Cardiac fibroblast (primary cell): Measurements from ENCODE around the gene GRK1.
"Not testable (repeated sequence)": the region's sequence is repeated elsewhere in the genome, so short reads cannot be mapped to it uniquely, and the experiment has no call there.

Experiments used
- DNase-seq, 2 donors: peaks; one replicate each; pipeline versions ENCODE4 v3.0.0 to v3.0.0-alpha.2; 2010; ENCODE audit warnings: low read depth in 2 of 2
- H3K4me3 ChIP-seq, 2 donors: replicated peaks in 1 of 2; 1 replicate in 1 of 2; 2 replicates in 1 of 2; pipeline ENCODE4 v1.5.1; 2011; ENCODE audit warnings: low read depth in 2 of 2, low read length in 2 of 2, mild to moderate bottlenecking in 2 of 2, moderate library complexity in 1 of 2
- TF ChIP-seq, protein P1 (sequence below): IDR thresholded peaks from one replicate; pipeline ENCODE4 v1.5.1; 2011; ENCODE audit warnings: low read depth, mild to moderate bottlenecking, low read length, inconsistent platforms

GRK1 gene

DNA sequence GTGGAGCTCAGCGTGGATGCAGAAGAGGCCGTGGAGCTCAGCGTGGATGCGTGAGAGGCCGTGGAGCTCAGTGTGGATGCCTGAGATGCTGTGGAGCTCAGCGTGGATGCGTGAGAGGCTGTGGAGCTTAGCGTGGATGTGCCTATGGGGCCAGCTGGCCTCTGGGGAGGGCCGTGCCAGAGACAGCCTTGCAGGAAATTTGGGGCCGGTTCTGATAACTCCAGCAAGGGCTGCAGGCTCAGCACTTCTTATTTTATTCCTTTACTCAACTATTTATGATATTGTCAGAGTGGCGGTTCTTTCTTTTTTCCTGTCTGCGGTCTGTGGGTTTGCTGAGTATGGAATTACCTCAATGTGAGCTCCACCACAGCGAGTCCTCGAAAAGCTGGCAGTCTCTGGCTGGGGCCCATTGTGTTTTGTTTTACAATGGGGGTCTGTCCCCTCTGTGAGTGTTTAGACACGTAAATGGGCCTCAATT, 74.2 kb downstream of the GRK1 start:
- no peak overlapping the region for H3K4me3 ChIP-seq
- TF ChIP-seq, protein P1, sequence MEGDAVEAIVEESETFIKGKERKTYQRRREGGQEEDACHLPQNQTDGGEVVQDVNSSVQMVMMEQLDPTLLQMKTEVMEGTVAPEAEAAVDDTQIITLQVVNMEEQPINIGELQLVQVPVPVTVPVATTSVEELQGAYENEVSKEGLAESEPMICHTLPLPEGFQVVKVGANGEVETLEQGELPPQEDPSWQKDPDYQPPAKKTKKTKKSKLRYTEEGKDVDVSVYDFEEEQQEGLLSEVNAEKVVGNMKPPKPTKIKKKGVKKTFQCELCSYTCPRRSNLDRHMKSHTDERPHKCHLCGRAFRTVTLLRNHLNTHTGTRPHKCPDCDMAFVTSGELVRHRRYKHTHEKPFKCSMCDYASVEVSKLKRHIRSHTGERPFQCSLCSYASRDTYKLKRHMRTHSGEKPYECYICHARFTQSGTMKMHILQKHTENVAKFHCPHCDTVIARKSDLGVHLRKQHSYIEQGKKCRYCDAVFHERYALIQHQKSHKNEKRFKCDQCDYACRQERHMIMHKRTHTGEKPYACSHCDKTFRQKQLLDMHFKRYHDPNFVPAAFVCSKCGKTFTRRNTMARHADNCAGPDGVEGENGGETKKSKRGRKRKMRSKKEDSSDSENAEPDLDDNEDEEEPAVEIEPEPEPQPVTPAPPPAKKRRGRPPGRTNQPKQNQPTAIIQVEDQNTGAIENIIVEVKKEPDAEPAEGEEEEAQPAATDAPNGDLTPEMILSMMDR, result no peak
- no peak for DNase-seq

DNA sequence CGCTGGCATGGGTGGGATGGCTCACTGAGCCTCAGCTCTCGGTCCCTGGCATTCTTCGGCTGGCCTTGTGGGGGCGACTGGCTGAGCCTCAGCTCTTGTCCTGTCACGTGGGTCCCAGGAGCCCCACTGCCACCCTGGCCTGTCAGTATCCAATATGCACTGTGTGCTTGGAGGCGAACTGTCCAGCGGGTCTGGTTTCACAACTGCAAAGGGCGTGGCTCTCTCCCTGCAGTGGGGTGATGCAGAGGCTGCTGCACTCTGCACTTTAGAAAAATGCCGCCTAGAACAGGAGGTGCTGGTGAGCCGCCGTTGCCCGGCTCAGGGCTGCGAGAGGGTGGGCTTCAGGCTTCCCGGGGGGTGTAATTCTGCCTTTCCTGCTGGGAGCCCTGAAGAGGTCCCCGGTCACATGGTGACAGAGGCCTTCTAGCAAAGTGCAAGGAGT, 75.0 kb downstream of the GRK1 start:
- TF ChIP-seq, protein P1, result peak; percentile 24
- peak; percentile 36 to 64 for DNase-seq
- no peak overlapping the region for H3K4me3 ChIP-seq

DNA sequence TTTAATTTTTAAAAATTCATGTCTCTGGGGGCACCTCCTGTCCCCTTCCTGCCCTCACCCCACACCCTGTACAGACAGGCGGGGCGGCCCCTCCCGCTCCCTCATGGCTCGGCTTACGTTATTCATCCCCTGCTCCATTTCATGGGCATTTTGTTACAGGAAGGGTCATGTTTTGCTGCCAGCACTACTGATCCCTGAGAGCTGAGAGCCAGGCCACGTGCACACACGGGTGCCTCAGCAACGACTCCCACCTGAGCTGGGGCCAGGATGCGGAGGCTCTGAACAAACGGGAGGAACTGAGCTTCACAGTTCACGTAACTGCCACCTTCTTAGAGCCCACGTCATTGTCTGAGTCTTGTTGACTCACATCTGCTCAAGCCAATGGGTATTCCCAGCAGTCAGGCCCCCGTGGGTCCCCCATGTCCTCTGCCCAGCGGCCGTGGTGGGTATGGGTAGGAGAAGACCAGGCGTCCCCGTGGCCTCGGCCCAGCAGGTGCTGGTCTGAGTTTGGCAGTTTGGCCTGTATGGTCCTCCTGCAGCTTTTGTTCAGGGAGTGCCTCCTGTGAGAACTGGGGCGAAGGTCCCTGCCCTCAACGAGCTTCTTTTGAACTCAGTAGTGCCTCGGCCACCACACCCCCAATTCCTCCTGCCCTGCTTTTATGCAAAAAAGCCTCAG, 75.6 kb downstream of the GRK1 start:
- no peak for DNase-seq
- TF ChIP-seq, protein P1, result no peak
- no peak overlapping the region for H3K4me3 ChIP-seq

DNA sequence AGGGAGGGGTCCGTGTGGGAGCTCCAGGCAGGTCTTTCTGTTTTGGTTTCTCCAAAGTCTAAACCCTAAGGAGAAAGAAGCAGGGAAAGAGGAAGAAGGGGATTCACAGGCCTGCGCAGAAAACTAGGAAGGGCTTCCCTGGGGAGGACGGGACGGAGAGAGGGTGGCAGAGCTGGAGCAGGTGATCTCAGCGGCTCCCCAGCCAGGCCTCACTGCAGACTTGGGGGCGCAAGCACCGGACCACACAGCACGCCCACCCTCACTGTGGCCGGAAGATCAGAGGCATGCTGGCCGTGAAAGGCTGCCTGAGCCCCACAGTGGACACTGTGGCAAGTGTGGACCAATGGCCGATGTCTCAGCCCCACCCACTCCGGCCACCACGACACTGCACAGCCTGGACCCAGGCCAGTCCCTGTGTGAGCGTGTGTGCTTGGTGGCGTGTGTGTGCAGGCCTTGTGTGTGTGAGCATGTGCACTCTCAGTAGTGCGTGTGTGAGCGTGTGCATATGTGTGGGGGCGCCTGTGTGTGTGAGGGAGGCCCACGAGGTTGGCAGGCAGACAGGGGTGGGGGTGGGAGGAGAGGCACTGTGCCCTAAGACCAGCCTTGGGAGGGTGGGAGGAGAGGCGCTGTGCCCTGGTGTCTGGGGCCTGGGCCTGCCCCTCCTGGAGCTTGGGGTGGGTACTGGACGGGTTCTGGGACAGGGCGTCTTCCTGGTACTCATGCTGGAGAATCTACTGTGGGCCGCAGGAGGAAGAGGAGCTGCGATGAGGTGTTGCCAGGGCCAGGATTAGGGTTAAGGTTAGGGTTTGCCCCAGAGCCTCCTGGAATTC, 76.6 kb downstream of the GRK1 start:
- no peak for DNase-seq
- TF ChIP-seq, protein P1, result no peak
- H3K4me3 ChIP-seq, result no peak overlapping the region

DNA sequence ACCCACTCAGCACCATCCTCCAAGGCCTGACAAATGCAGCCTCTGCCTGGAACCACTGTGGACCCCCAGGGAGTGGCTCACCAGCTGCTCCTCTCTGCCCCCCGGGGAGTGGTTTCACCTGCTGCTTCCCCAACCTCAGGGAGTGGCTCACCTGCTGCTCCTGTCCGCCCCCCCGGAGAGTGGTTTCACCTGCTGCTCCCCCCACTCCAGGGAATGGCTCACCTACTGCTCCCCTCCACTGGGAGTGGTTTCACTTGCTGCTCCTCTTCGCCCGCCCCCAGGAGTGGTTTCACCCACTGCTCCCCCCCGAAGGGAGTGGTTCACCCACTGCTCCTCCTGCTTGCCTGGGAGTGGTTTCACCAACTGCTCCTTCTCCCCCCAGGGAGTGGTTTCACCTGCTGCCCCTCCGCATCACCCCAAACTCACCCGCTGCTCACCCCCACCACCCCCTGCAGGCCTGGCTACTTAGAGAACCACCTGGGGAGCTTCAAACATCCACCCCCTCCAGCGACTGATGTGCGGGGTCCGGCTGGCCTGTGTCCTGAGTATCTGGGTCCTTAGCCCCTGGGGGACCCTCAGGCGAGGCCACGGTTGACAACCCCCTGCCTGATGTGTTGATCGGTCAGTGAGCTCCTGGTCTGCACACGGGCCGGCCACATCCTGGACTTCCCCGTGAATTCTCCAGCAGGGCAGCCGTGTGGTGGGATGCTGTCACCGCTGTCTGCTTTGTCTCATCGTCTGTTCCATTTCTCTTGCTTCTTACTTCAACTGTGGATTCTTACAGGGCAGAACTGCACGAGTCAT, 77.4 kb downstream of the GRK1 start:
- TF ChIP-seq, protein P1, result no peak

DNA sequence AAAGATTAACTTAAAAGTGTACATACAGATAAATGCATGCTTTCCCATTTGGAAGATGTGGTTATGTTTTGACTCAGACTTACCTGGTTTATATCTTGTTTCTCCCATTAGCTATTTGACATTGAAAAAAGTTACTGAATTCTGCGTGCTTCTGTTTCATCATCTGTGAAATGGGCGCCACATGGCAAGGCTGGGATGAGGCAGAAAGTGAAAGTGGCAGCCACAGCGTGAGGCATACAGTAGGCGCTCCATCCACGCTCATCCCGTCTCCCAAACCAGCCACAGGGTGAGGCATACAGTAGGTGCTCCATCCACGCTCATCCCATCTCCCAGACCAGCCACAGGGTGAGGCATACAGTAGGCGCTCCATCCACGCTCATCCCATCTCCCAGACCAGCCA, 78.0 kb downstream of the GRK1 start:
- no peak overlapping the region for H3K4me3 ChIP-seq
- TF ChIP-seq, protein P1, result no peak
- DNase-seq, result no peak

More for the DNA sequence above, 77.4 kb downstream of the GRK1 start:
- DNase-seq, result no peak
- H3K4me3 ChIP-seq, result no peak overlapping the region

DNA sequence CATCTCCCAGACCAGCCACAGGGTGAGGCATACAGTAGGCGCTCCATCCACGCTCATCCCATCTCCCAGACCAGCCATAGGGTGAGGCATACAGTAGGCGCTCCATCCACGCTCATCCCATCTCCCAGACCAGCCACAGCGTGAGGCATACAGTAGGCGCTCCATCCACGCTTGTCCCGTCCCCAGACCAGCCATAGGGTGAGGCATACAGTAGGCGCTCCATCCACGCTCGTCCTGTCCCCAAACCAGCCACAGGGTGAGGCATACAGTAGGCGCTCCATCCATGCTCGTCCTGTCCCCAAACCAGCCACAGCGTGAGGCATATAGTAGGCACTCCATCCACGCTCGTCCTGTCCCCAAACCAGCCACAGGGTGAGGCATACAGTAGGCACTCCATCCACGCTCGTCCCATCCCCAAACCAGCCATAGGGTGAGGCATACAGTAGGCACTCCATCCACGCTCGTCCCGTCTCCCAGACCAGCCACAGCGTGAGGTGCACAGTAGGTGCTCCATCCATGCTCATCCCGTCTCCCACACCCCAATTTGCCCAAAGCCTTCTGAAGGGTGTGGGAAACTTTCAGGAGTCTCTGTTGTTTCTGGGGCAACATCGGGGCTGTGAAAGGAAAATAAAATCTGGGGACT, 78.6 kb downstream of the GRK1 start:
- H3K4me3 ChIP-seq, DNase-seq: not testable (repeated sequence)
